ENCODE measurements around the gene CTAG1B.
"Not testable (repeated sequence)": the region's sequence is repeated elsewhere in the genome, so short reads cannot be mapped to it uniquely, and the experiment has no call there.

GRCh38 chrX:154590415-154590814 is 28.7 kb downstream of the CTAG1B start:
- TF ChIP-seq, protein P1, sequence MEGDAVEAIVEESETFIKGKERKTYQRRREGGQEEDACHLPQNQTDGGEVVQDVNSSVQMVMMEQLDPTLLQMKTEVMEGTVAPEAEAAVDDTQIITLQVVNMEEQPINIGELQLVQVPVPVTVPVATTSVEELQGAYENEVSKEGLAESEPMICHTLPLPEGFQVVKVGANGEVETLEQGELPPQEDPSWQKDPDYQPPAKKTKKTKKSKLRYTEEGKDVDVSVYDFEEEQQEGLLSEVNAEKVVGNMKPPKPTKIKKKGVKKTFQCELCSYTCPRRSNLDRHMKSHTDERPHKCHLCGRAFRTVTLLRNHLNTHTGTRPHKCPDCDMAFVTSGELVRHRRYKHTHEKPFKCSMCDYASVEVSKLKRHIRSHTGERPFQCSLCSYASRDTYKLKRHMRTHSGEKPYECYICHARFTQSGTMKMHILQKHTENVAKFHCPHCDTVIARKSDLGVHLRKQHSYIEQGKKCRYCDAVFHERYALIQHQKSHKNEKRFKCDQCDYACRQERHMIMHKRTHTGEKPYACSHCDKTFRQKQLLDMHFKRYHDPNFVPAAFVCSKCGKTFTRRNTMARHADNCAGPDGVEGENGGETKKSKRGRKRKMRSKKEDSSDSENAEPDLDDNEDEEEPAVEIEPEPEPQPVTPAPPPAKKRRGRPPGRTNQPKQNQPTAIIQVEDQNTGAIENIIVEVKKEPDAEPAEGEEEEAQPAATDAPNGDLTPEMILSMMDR (IDR thresholded peaks at IDR 0.05), result not testable (repeated sequence)
- not testable (repeated sequence) for TF ChIP-seq EZH2 (IDR thresholded peaks at IDR 0.05; ENCODE audit: borderline replicate concordance, insufficient read depth, low read depth, low read length, poor library complexity, severe bottlenecking)

Measured in B cell (primary cell).